Neutrophil (primary cell): ENCODE measurements around the gene DCLRE1B.

Experiments used
- H3K27ac ChIP-seq: fragments of 200-600 bp; sonication (generic); 2 replicates; pipeline ENCODE4 v1.5.1; 2016; ENCODE audit warnings: mild to moderate bottlenecking, moderate library complexity
- H3K27me3 ChIP-seq: fragments of 200-600 bp; sonication (generic); 2 replicates; pipeline ENCODE4 v1.6.0; 2016; ENCODE audit warnings: mild to moderate bottlenecking
- H3K36me3 ChIP-seq: fragments of 200-600 bp; sonication (generic); 2 replicates; pipeline ENCODE4 v1.5.1; 2017
- H3K4me1 ChIP-seq, 2 experiments: fragments of 200-600 bp in 1 of 2; sonication (generic) in 1 of 2; 1 replicate in 1 of 2; 2 replicates in 1 of 2; pipeline versions ENCODE4 v1.5.1 to v1.6.1; 2013 to 2016; ENCODE audit warnings: low read depth in 1 of 2, low read length in 1 of 2, mild to moderate bottlenecking in 1 of 2, moderate library complexity in 1 of 2; ENCODE audit not compliant: control insufficient read depth in 1 of 2, insufficient read depth in 1 of 2
- H3K4me3 ChIP-seq, 2 experiments: fragments of 200-600 bp in 1 of 2; sonication (generic) in 1 of 2; 1 replicate in 1 of 2; 2 replicates in 1 of 2; pipeline ENCODE4 v1.5.1; 2013 to 2016; ENCODE audit warnings: low read depth in 1 of 2, low read length in 1 of 2, mild to moderate bottlenecking in 1 of 2, moderate library complexity in 1 of 2
- H3K9me3 ChIP-seq: fragments of 200-600 bp; sonication (generic); 2 replicates; pipeline ENCODE4 v1.5.1; 2016
- TF ChIP-seq, protein P1 (sequence below): fragments of 200-600 bp; sonication (generic); IDR thresholded peaks from 2 replicates; pipeline ENCODE4 v1.5.1; 2016; ENCODE audit warnings: antibody characterized with exemption

Gene DCLRE1B

DNA sequence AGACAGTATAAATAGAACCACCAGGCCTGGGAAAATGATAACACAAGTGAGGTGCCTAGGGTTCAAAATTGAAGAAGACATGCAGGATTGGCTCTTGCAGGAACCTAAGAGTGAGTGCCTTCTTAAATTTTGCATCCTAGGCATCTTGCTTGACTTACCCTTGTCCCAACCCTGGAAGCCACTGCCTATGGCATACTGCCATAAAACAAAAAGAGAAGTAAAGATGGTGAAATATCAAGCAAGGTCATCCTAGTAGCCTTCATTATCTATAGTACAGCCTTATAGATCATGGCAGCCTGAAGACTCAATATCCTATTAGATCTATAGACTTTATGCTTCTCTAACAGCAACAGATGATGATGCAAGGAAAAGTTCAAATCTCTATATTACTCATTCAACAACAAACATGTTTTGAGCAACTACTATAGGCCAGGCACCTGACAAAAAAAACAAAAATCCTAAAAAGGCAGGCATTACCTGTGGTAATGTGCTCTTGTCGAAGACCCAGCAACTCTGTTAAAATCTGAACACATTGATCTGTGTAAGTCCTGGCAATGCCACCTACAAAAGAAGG is 6.8 kb upstream of the DCLRE1B start:
- no peak overlapping the region for H3K4me3 ChIP-seq
- H3K27ac ChIP-seq, result peak overlapping the region; percentile 93
- TF ChIP-seq, protein P1, sequence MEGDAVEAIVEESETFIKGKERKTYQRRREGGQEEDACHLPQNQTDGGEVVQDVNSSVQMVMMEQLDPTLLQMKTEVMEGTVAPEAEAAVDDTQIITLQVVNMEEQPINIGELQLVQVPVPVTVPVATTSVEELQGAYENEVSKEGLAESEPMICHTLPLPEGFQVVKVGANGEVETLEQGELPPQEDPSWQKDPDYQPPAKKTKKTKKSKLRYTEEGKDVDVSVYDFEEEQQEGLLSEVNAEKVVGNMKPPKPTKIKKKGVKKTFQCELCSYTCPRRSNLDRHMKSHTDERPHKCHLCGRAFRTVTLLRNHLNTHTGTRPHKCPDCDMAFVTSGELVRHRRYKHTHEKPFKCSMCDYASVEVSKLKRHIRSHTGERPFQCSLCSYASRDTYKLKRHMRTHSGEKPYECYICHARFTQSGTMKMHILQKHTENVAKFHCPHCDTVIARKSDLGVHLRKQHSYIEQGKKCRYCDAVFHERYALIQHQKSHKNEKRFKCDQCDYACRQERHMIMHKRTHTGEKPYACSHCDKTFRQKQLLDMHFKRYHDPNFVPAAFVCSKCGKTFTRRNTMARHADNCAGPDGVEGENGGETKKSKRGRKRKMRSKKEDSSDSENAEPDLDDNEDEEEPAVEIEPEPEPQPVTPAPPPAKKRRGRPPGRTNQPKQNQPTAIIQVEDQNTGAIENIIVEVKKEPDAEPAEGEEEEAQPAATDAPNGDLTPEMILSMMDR, result no peak
- H3K36me3 ChIP-seq, result peaks cover 16% of the 10 kb centered on the region
- no peaks in the 10 kb centered on the region for H3K9me3 ChIP-seq
- H3K27me3 ChIP-seq, result no peaks in the 10 kb centered on the region
- H3K4me1 ChIP-seq, result peaks cover 48 to 70% of the 10 kb centered on the region in 2 experiments

DNA sequence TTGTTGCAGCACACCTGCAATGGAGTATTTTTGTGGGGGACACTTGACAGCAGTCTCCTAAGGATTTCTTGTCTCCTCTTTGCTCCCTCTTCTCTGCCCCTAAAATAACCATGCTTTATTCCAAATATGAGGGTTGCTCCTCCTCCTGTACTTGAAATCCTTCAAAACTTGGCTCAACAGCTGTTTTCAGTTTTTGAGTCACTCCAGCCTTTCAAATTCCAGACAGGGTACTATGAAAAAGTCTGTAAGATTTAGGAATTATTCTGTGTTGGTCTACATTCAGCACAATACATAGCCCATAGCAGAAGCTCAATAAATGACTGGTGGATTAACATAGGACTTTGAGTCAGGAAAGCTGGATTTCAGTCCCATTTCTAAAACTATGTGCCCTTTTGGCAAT is 6.0 kb upstream of the DCLRE1B start:
- Histone ChIP-seq H3K4me3 (no peak overlapping the region), H3K9me3 (no peaks in the 10 kb centered on the region), H3K4me1 (peaks cover 56 to 78% of the 10 kb centered on the region in 2 experiments), H3K27ac (peak overlapping the region; percentile 93), H3K36me3 (peaks cover 16% of the 10 kb centered on the region), H3K27me3 (no peaks in the 10 kb centered on the region)
- TF ChIP-seq, protein P1, result no peak

DNA sequence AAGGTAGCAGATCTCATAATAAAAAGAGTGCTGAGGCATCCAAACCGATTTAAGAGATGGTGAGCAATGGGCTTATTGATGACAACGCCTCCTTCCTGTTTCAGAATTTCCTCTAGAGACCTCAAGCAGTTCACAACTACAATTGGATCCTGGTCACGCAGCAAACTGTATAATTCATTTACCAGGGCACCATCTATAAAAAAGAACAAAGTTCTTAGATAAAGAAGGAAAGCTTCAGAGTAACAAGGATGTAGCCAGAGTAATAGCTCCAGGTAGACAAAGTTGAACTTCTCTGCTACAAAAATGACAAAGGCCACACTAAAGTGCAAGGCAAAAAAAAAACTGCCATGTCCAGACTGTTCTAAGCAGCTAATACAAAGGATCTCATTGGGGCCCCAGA is 3.9 kb upstream of the DCLRE1B start:
- H3K9me3 ChIP-seq, result no peaks in the 10 kb centered on the region
- no peaks in the 10 kb centered on the region for H3K36me3 ChIP-seq
- peak overlapping the region; percentile 93 for H3K27ac ChIP-seq
- peaks cover 71 to 89% of the 10 kb centered on the region in 2 experiments for H3K4me1 ChIP-seq
- TF ChIP-seq, protein P1, result no peak
- H3K4me3 ChIP-seq, result peak overlapping the region in 1 of 2 experiments; percentile 36
- H3K27me3 ChIP-seq, result no peaks in the 10 kb centered on the region

DNA sequence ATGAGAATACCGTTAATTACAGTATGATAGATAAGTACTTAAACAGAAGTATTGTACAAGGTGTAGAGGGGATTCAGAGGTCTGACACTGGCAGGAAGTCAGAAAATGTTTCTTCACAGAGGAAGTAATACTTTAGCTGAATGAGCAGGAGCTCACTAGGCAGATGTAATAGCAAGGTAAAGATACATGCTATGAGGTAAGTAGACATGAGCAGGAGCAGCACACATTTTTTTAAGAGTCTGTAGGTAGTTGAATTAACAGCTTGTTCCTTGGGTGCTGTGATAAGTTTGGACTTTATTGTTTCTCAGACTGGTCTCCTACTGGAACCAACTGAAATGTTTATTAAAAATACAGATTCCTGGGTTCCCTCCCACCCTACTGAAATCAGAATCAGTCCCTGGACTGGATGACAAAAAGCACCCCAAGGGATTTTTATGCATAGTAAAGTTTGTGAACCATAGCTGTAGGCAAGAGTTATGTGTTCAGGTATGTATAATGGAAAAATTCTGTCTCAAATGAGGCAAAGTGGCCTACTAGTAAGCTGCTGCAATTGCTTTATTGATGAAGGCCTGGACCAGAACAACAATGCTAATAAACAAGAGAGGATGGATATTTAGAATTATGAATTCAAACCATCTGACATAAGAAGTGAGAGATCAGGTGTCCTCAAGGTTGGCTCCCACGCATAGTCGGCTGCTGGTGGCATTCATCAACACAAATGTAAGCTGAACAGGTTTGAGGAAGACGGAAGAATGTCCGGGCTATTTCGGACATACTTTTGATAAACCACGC is 1.4 kb upstream of the DCLRE1B start:
- H3K4me3 ChIP-seq, result peak overlapping the region; percentile 70 to 83
- no peaks in the 10 kb centered on the region for H3K27me3 ChIP-seq
- TF ChIP-seq, protein P1, result no peak
- H3K36me3 ChIP-seq, result no peaks in the 10 kb centered on the region
- no peaks in the 10 kb centered on the region for H3K9me3 ChIP-seq
- H3K27ac ChIP-seq, result peak overlapping the region; percentile 93
- H3K4me1 ChIP-seq, result peaks cover 65 to 71% of the 10 kb centered on the region in 2 experiments

DNA sequence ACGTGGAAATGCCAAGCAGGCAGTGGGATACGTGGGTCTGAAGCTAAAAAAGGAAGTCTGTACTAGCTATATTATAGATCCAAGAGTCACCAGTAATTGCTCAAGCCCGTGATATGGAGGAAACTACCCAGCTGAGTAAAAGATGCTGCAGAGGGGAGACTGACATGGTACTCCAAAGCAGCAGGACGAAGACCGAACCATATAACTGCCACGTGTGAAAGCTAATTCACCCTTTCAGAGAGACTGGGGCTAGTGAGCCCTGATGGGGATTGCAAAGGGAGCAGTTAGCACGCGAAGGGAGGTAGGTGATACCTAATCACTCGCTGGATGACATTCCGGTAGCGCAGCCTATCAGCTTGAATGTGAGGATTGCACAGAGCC is 843 bp upstream of the DCLRE1B start:
- Histone ChIP-seq H3K27me3 (no peaks in the 10 kb centered on the region), H3K27ac (peak overlapping the region; percentile 93), H3K4me1 (peaks cover 65 to 71% of the 10 kb centered on the region in 2 experiments), H3K9me3 (no peaks in the 10 kb centered on the region), H3K36me3 (no peaks in the 10 kb centered on the region), H3K4me3 (peak overlapping the region; percentile 70 to 83)
- TF ChIP-seq, protein P1, result no peak
